GM12891 (cell line): Measurements from ENCODE around the gene SNORC.

Experiments
- PAX5 ChIP-seq: IDR thresholded peaks from 2 replicates; pipeline ENCODE4 v1.6.1; 2011; ENCODE audit warnings: low read length, moderate library complexity, mild to moderate bottlenecking; ENCODE audit not compliant: insufficient read depth, severe bottlenecking
- POLR2A ChIP-seq: IDR thresholded peaks from 2 replicates; pipeline ENCODE4 v1.6.1; 2011; ENCODE audit warnings: low read depth, low read length, control low read depth
- POLR2AphosphoS5 ChIP-seq: IDR thresholded peaks from 2 replicates; pipeline ENCODE4 v1.6.1; 2011; ENCODE audit warnings: low read depth, low read length, control low read depth
- SPI1 ChIP-seq: IDR thresholded peaks from 2 replicates; pipeline ENCODE4 v1.6.1; 2011; ENCODE audit warnings: low read depth, low read length, control low read depth
- TAF1 ChIP-seq: IDR thresholded peaks from 2 replicates; pipeline ENCODE4 v1.6.1; 2011; ENCODE audit warnings: low read depth, low read length, control low read depth

DNA sequence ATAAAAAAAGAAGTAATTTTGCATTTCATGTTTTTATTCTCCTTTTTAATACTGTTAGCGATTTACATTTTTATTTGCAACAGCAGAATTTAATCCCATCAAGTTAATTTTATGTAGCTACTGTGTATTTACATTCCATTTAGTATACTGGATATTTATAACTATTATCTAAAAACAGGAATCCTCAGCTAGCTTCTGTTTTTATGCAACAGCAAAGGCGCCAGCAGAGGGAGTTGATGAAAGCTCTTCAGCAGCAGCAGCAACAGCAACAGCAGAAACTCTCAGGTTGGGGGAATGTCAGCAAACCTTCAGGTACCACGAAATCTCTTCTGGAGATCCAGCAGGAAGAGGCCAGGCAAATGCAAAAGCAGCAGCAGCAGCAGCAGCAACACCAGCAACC lies 26.2 kb upstream of the SNORC start:
- TF ChIP-seq SPI1 = no peak
- TF ChIP-seq POLR2AphosphoS5 = no peak
- no peak for TF ChIP-seq TAF1
- no peak for TF ChIP-seq POLR2A
- TF ChIP-seq PAX5 = no peak
